ENCODE measurements around the gene LMBRD1. TPM values are rescaled to one million over a fixed set of nuclear protein-coding genes. Genes with fewer than 3 reads are reported as not detected.

The LMBRD1 gene
- total and polyA plus RNA-seq, 2 experiments from 2014 or later = 54.3 to 88.6 TPM

DNA sequence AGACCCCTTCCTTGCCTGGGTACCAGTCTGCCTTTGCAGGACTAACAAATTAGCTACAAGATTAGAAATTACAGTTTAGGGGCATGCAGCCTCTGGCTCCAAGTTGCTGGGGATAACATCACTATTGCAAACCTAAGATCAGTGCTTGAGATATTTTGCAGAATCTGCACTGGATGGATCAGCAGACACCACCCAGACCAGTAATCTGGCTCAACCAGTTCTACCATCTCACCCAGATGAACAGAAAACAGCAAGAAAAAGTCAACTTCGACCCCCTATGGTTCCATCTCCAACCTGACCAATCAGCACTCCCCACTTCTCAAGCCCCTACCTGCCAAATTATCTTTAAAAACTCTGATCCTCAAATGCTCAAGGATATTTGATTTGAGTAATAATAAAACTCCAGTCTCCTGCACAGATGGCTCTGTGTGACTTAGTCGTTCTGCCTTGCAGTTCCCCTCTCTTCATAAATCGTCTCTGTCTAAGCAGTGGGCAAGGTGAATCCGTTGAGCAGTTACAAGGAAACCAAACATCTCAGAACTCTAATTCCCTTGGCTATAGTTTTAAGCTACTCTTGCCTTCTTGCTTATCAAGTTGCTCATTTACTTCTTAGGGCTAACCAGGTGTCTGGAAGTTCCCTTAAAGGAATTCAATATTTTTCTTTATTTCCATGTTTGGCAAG lies 16.1 kb upstream of the LMBRD1 start:
- H3K79me2 ChIP-seq = no peaks in the 10 kb centered on the region
- H3K27ac ChIP-seq = no peak overlapping the region
- DNase-seq (ENCODE audit: low spot score) = no peak
- H3K4me2 ChIP-seq = no peak overlapping the region
- H3K9me3 ChIP-seq (ENCODE audit: low read depth) = no peaks in the 10 kb centered on the region
- no peaks in the 10 kb centered on the region for H3K9me2 ChIP-seq (replicated peaks; ENCODE audit: insufficient read depth)
- no peaks in the 10 kb centered on the region for H4K20me1 ChIP-seq (ENCODE audit: insufficient read depth, poor library complexity, severe bottlenecking)
- H3K4me1 ChIP-seq (ENCODE audit: insufficient read depth) = no peaks in the 10 kb centered on the region
- H3K27me3 ChIP-seq = no peaks in the 10 kb centered on the region
- no peak overlapping the region for H3K4me3 ChIP-seq
- WGBS (ENCODE audit: low lambda C conversion rate, missing lambda C conversion rate) = 67% methylated on average over 4 of the region's 4 CpGs
- no peak overlapping the region for H2AFZ ChIP-seq
- H3K36me3 ChIP-seq (replicated peaks; ENCODE audit: insufficient read depth, low read depth) = no peaks in the 10 kb centered on the region
- no peak for TF ChIP-seq EZH2 (IDR thresholded peaks at IDR 0.05; ENCODE audit: borderline replicate concordance)
- TF ChIP-seq, protein P1, sequence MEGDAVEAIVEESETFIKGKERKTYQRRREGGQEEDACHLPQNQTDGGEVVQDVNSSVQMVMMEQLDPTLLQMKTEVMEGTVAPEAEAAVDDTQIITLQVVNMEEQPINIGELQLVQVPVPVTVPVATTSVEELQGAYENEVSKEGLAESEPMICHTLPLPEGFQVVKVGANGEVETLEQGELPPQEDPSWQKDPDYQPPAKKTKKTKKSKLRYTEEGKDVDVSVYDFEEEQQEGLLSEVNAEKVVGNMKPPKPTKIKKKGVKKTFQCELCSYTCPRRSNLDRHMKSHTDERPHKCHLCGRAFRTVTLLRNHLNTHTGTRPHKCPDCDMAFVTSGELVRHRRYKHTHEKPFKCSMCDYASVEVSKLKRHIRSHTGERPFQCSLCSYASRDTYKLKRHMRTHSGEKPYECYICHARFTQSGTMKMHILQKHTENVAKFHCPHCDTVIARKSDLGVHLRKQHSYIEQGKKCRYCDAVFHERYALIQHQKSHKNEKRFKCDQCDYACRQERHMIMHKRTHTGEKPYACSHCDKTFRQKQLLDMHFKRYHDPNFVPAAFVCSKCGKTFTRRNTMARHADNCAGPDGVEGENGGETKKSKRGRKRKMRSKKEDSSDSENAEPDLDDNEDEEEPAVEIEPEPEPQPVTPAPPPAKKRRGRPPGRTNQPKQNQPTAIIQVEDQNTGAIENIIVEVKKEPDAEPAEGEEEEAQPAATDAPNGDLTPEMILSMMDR (IDR thresholded peaks at IDR 0.05; ENCODE audit: poor library complexity) = no peak
- no peak for TF ChIP-seq EZH2phosphoT487 (IDR thresholded peaks at IDR 0.05; ENCODE audit: low read depth, severe bottlenecking, unreplicated experiment)

DNA sequence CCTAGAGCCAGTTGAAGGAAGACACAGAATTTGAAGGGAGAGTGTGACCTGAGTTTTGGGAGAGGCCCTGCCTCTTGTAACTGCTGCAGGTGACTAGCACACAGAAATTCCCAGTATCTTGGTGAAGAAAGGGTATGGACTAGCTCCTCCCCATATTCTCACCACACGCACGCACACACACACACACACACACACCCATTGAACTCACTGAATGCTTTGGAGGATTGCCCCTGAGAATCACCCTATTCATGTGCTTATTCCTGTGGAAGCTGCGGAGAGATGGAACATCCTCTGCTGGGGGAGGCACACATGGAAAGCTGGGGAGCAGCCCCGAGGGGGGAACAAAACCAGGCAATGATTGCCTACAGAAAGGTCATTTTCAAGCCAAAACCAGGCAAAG lies 6.2 kb upstream of the LMBRD1 start:
- Histone ChIP-seq H3K4me3 (no peak overlapping the region), H3K27ac (no peak overlapping the region), H3K36me3 (replicated peaks; ENCODE audit: insufficient read depth, low read depth) (no peaks in the 10 kb centered on the region), H3K27me3 (no peaks in the 10 kb centered on the region), H3K9me3 (ENCODE audit: low read depth) (no peaks in the 10 kb centered on the region), H4K20me1 (ENCODE audit: insufficient read depth, poor library complexity, severe bottlenecking) (no peaks in the 10 kb centered on the region), H3K4me2 (no peak overlapping the region), H3K4me1 (ENCODE audit: insufficient read depth) (no peaks in the 10 kb centered on the region), H3K9me2 (replicated peaks; ENCODE audit: insufficient read depth) (no peaks in the 10 kb centered on the region), H3K79me2 (no peaks in the 10 kb centered on the region), H2AFZ (no peak overlapping the region)
- no peak for DNase-seq (ENCODE audit: low spot score)
- TF ChIP-seq EZH2 (IDR thresholded peaks at IDR 0.05; ENCODE audit: borderline replicate concordance) (no peak), EZH2phosphoT487 (IDR thresholded peaks at IDR 0.05; ENCODE audit: low read depth, severe bottlenecking, unreplicated experiment) (no peak)
- TF ChIP-seq, protein P1 (IDR thresholded peaks at IDR 0.05; ENCODE audit: poor library complexity) = no peak
- WGBS (ENCODE audit: low lambda C conversion rate, missing lambda C conversion rate) = 90% methylated on average over 4 of the region's 4 CpGs

DNA sequence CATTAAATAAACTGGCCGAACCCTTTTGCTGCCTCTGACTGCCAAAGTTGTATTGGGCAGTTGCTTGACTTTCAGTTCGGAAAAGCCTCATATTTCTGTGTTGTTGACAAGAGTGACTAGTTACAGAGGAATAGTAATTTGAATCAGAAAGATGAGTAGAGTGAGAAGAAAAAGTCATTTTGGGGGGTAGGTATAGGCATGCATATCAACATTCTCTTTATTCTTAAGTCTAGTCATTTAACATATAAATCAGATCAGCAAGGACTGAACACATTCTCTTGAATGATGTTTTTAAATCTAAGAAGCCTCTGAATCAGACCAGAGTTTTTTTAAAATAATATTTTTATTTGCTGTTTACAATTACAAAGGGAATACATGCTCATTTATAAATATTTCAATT lies 4.9 kb upstream of the LMBRD1 start:
- no peak for TF ChIP-seq EZH2 (IDR thresholded peaks at IDR 0.05; ENCODE audit: borderline replicate concordance)
- TF ChIP-seq EZH2phosphoT487 (IDR thresholded peaks at IDR 0.05; ENCODE audit: low read depth, severe bottlenecking, unreplicated experiment) = no peak
- TF ChIP-seq, protein P1 (IDR thresholded peaks at IDR 0.05; ENCODE audit: poor library complexity) = no peak

More for the DNA sequence above, 4.9 kb upstream of the LMBRD1 start:
- no peak overlapping the region for H3K4me3 ChIP-seq
- DNase-seq (ENCODE audit: low spot score) = no peak
- no peak overlapping the region for H3K27ac ChIP-seq
- H3K36me3 ChIP-seq (replicated peaks; ENCODE audit: insufficient read depth, low read depth) = no peaks in the 10 kb centered on the region
- no peak overlapping the region for H2AFZ ChIP-seq
- H3K9me3 ChIP-seq (ENCODE audit: low read depth) = no peaks in the 10 kb centered on the region
- H3K27me3 ChIP-seq = no peaks in the 10 kb centered on the region
- H3K9me2 ChIP-seq (replicated peaks; ENCODE audit: insufficient read depth) = no peaks in the 10 kb centered on the region
- no peaks in the 10 kb centered on the region for H3K4me1 ChIP-seq (ENCODE audit: insufficient read depth)
- WGBS (ENCODE audit: low lambda C conversion rate, missing lambda C conversion rate) = 86% methylated on average over 2 of the region's 2 CpGs
- no peak overlapping the region for H3K4me2 ChIP-seq
- no peaks in the 10 kb centered on the region for H3K79me2 ChIP-seq
- no peaks in the 10 kb centered on the region for H4K20me1 ChIP-seq (ENCODE audit: insufficient read depth, poor library complexity, severe bottlenecking)

All from hepatocyte (in vitro differentiated cells).